CD4-positive, alpha-beta T cell treated with Interleukin-15 for 1 hour (primary cell): ENCODE results near the gene MEIOB.

Experiments used
- DNase-seq: peaks from one replicate; pipeline ENCODE4 v3.0.0-alpha.2; 2020

Gene MEIOB

GRCh38 chr16:1785846-1786170 is 86.2 kb downstream of the MEIOB start:
- DNase-seq: no peak

- DNase-seq: no peak
Measured at GRCh38 chr16:1784977-1785845, 86.8 kb downstream of the MEIOB start.
